Keratinocyte (primary cell): ENCODE results near the gene NTF4. TPM values are rescaled to one million over a fixed set of nuclear protein-coding genes. Genes with fewer than 3 reads are reported as not detected.
"Not testable (repeated sequence)": the region's sequence is repeated elsewhere in the genome, so short reads cannot be mapped to it uniquely, and the experiment has no call there.

Experiments used
- DNase-seq: peaks from one replicate; pipeline ENCODE4 v3.0.0-alpha.2; 2011; ENCODE audit warnings: low read depth, missing footprints, low spot score
- FAIRE-seq: peaks from 2 replicates; lab custom pipeline; 2011; peaks lifted over from hg19 to GRCh38; lab: Jason Lieb, UNC
- H2AFZ ChIP-seq: 2 replicates; pipeline ENCODE4 v1.6.0; 2012; ENCODE audit warnings: low read length, control low read depth, inconsistent platforms; ENCODE audit not compliant: control insufficient read depth
- H3K27ac ChIP-seq: 2 replicates; pipeline ENCODE4 v1.5.1; 2011; ENCODE audit warnings: low read length; ENCODE audit not compliant: control insufficient read depth, insufficient read depth
- H3K27me3 ChIP-seq: 3 replicates; pipeline ENCODE4 v1.6.0; 2011; ENCODE audit warnings: low read length; ENCODE audit not compliant: control insufficient read depth, insufficient read depth; ENCODE audit errors: extremely low read depth
- H3K36me3 ChIP-seq, 2 experiments: 2 replicates in 1 of 2; 3 replicates in 1 of 2; pipeline ENCODE4 v1.5.1; 2011; ENCODE audit warnings: low read length in 2 of 2, mild to moderate bottlenecking in 1 of 2; ENCODE audit not compliant: control insufficient read depth in 2 of 2, insufficient read depth in 2 of 2; ENCODE audit errors: extremely low read depth in 1 of 2
- H3K4me1 ChIP-seq: 3 replicates; pipeline ENCODE4 v1.5.1; 2011; ENCODE audit warnings: low read length; ENCODE audit not compliant: control insufficient read depth, insufficient read depth; ENCODE audit errors: extremely low read depth
- H3K4me2 ChIP-seq: 3 replicates; pipeline ENCODE4 v1.6.0; 2011; ENCODE audit warnings: low read depth, low read length; ENCODE audit not compliant: control insufficient read depth, insufficient read depth; ENCODE audit errors: extremely low read depth
- H3K4me3 ChIP-seq, 3 experiments: fragments of 200-600 bp in 1 of 3; sonication (generic) in 1 of 3; 2 replicates in 2 of 3; 3 replicates in 1 of 3; pipeline ENCODE4 v1.5.1; 2011 to 2016; ENCODE audit warnings: low read length in 3 of 3, mild to moderate bottlenecking in 3 of 3, control low read depth in 2 of 3, inconsistent platforms in 1 of 3, low read depth in 1 of 3, mixed read lengths in 1 of 3, mixed run types in 1 of 3, moderate library complexity in 1 of 3; ENCODE audit not compliant: control insufficient read depth in 2 of 3, insufficient read depth in 2 of 3; ENCODE audit errors: extremely low read depth in 1 of 3
- H3K79me2 ChIP-seq: 2 replicates; pipeline ENCODE4 v1.6.0; 2012; ENCODE audit warnings: low read length; ENCODE audit not compliant: control insufficient read depth, insufficient read depth
- H3K9ac ChIP-seq: 3 replicates; pipeline ENCODE4 v1.6.0; 2011; ENCODE audit warnings: low read length; ENCODE audit not compliant: control insufficient read depth, insufficient read depth; ENCODE audit errors: extremely low read depth
- H3K9me1 ChIP-seq: 3 replicates; pipeline ENCODE4 v1.6.0; 2011; ENCODE audit warnings: low read length; ENCODE audit not compliant: control insufficient read depth, insufficient read depth; ENCODE audit errors: extremely low read depth
- H3K9me3 ChIP-seq: 2 replicates; pipeline ENCODE4 v1.5.1; 2012; ENCODE audit warnings: low read depth, low read length; ENCODE audit not compliant: control insufficient read depth
- H4K20me1 ChIP-seq: 3 replicates; pipeline ENCODE4 v1.6.0; 2011; ENCODE audit warnings: low read length; ENCODE audit not compliant: control insufficient read depth, insufficient read depth; ENCODE audit errors: extremely low read depth
- dilution Hi-C: fragments of 300-500 bp; cut with MboI; formaldehyde crosslinking; loops from one replicate; pipeline ENCODE4 v1.7.0; 2020; ENCODE audit warnings: low sequenced_read_pairs; ENCODE audit not compliant: extremely low pct_ligation_motif_present
- polyA plus RNA-seq, 5 experiments: library from polyadenylated mRNA; depleted of rRNA in 3 of 5; stranded (reverse) in 3 of 5; stranded (forward) in 1 of 5; unstranded in 1 of 5; fragments of >200 nt; gene quantifications; 1 replicate in 1 of 5; 2 replicates in 3 of 5; 3 replicates in 1 of 5; pipeline versions ENCODE4 v1.2.1 to v1.2.3, GENCODE V29; 2011 to 2012; ENCODE audit warnings: missing spikeins in 2 of 5, low read depth in 1 of 5, low replicate concordance in 1 of 5

NTF4 gene
- polyA plus RNA-seq, 1 donor (not counting 4 experiments of a cell fraction or from before 2014, with no cell fraction given): 8.3 TPM

GRCh38 chr19:49025599-49025998 lies 39.0 kb downstream of the NTF4 start:
- DNase-seq, H3K27ac ChIP-seq, H3K4me3 ChIP-seq, H3K79me2 ChIP-seq, H3K9me1 ChIP-seq, FAIRE-seq, H3K9me3 ChIP-seq, H3K27me3 ChIP-seq, H3K9ac ChIP-seq, H3K4me2 ChIP-seq, H3K36me3 ChIP-seq, H3K4me1 ChIP-seq, H2AFZ ChIP-seq, H4K20me1 ChIP-seq, dilution Hi-C loops: not testable (repeated sequence)

- H3K27me3 ChIP-seq: peaks cover 10% of the 10 kb centered on the region
- H3K36me3 ChIP-seq, H3K9me1 ChIP-seq, dilution Hi-C loops, DNase-seq, H3K9me3 ChIP-seq, H3K79me2 ChIP-seq, FAIRE-seq, H4K20me1 ChIP-seq, H3K4me2 ChIP-seq, H3K27ac ChIP-seq, H3K9ac ChIP-seq, H3K4me1 ChIP-seq, H3K4me3 ChIP-seq, H2AFZ ChIP-seq: not testable (repeated sequence)
Measured at GRCh38 chr19:49025088-49025487, 39.5 kb downstream of the NTF4 start.

- H2AFZ ChIP-seq, H3K4me1 ChIP-seq, H3K27ac ChIP-seq, H3K9me3 ChIP-seq, H3K4me3 ChIP-seq, H3K36me3 ChIP-seq, dilution Hi-C loops, H4K20me1 ChIP-seq, H3K79me2 ChIP-seq, H3K9ac ChIP-seq, DNase-seq, FAIRE-seq, H3K9me1 ChIP-seq, H3K4me2 ChIP-seq: not testable (repeated sequence)
- H3K27me3 ChIP-seq: peaks cover 11% of the 10 kb centered on the region
Measured at GRCh38 chr19:49024233-49024632, 40.4 kb downstream of the NTF4 start, which contains the start of gene CGB3. Gene CGB3 (minus strand): TSS chr19:49024333. CDS start chr19:49023971, 362 bp downstream.
